Measurements from ENCODE around the gene ANKMY1.

DNA sequence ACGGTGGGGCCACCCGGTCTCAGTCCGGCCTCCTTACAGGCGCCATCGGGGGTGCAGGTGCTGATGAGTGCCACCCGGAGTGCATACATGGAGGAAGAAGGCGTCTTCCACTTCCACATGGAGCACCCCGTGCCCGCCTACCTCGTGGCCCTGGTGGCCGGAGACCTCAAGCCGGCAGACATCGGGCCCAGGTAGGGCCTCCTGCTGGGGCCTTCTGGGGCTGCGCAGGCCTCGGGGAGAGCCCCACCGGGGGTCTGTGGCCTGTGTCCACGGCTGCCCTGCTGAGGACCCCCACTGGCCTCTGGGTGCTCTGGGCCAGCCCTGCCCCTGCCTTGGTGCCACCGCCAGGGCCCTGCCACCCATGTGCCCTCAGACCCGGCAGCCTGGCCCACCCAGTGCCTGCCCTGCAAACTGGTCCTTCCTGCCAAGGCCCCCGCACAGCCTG is 15.3 kb upstream of the ANKMY1 start:
- TF ChIP-seq CTCF (IDR thresholded peaks at IDR 0.05) (no peak), EZH2 (IDR thresholded peaks at IDR 0.05; ENCODE audit: borderline replicate concordance, insufficient read depth, low read depth, low read length, poor library complexity, severe bottlenecking) (no peak)
